GM23248 (cell line): ENCODE data around the gene TTC28.

ENCODE experiments used
- EZH2 ChIP-seq: fragments of 200-600 bp; sonication (generic); IDR thresholded peaks from 2 replicates; pipeline ENCODE4 v1.6.1; 2018; ENCODE audit warnings: antibody characterized with exemption, mild to moderate bottlenecking; ENCODE audit not compliant: insufficient read depth, poor library complexity, severe bottlenecking
- EZH2phosphoT487 ChIP-seq: fragments of 200-600 bp; sonication (generic); IDR thresholded peaks from 2 replicates; pipeline ENCODE4 v1.6.1; 2018; ENCODE audit warnings: antibody characterized with exemption, moderate library complexity, mild to moderate bottlenecking, low read depth; ENCODE audit not compliant: insufficient read depth

GRCh38 chr22:28068826-28069225 is 610.8 kb downstream of the TTC28 start:
- TF ChIP-seq EZH2 (no peak), EZH2phosphoT487 (no peak)
